CD14-positive monocyte (primary cell): Measurements from ENCODE around the gene DLGAP1. TPM values are rescaled to one million over a fixed set of nuclear protein-coding genes. Genes with fewer than 3 reads are reported as not detected.

Experiments
- DNase-seq, 3 donors: peaks; one replicate each; pipeline ENCODE4 v3.0.0-alpha.2; 2011 to 2022
- H2AFZ ChIP-seq: 2 replicates; pipeline ENCODE4 v1.6.0; 2012; ENCODE audit warnings: mild to moderate bottlenecking, low read depth, low read length, inconsistent platforms; ENCODE audit not compliant: insufficient read depth, poor library complexity, severe bottlenecking
- H3K27ac ChIP-seq, 2 donors: 1 replicate in 1 of 2; 2 replicates in 1 of 2; pipeline ENCODE4 v1.5.1; 2012 to 2013; ENCODE audit warnings: low read length in 2 of 2, control low read depth in 1 of 2, inconsistent platforms in 1 of 2, low read depth in 1 of 2, mild to moderate bottlenecking in 1 of 2
- H3K27me3 ChIP-seq, 2 donors: one replicate each; pipeline versions ENCODE4 v1.6.0 to v1.6.1; 2011 to 2013; ENCODE audit warnings: low read length in 2 of 2; ENCODE audit not compliant: control insufficient read depth in 2 of 2, insufficient read depth in 2 of 2
- H3K36me3 ChIP-seq, 2 donors: replicated peaks in 1 of 2; 1 replicate in 1 of 2; 2 replicates in 1 of 2; pipeline versions ENCODE4 v1.5.1 to v1.6.1; 2012 to 2013; ENCODE audit warnings: low read length in 2 of 2, control low read depth in 1 of 2, inconsistent platforms in 1 of 2, mild to moderate bottlenecking in 1 of 2; ENCODE audit not compliant: insufficient read depth in 2 of 2, control insufficient read depth in 1 of 2
- H3K4me1 ChIP-seq, 2 donors: 1 replicate in 1 of 2; 2 replicates in 1 of 2; pipeline versions ENCODE4 v1.5.1 to v1.6.1; 2012 to 2013; ENCODE audit warnings: low read length in 2 of 2, control low read depth in 1 of 2, inconsistent platforms in 1 of 2, mild to moderate bottlenecking in 1 of 2, moderate library complexity in 1 of 2; ENCODE audit not compliant: insufficient read depth in 2 of 2, control insufficient read depth in 1 of 2
- H3K4me2 ChIP-seq: replicated peaks from 2 replicates; pipeline ENCODE3; 2012; ENCODE audit warnings: low read length, moderate library complexity, mild to moderate bottlenecking; ENCODE audit not compliant: poor library complexity, severe bottlenecking; ENCODE audit errors: extremely low read depth
- H3K4me3 ChIP-seq, 3 experiments: fragments of 200-600 bp in 1 of 3; sonication (generic) in 1 of 3; replicated peaks in 1 of 3; 1 replicate in 2 of 3; 2 replicates in 1 of 3; pipeline ENCODE4 v1.5.1; 2011 to 2013; ENCODE audit warnings: low read length in 3 of 3, mild to moderate bottlenecking in 3 of 3, control low read depth in 2 of 3, low read depth in 2 of 3, inconsistent platforms in 1 of 3, moderate library complexity in 1 of 3
- H3K79me2 ChIP-seq: 2 replicates; pipeline ENCODE4 v1.6.0; 2012; ENCODE audit warnings: mild to moderate bottlenecking, control low read depth, inconsistent platforms, low read length, moderate library complexity; ENCODE audit not compliant: insufficient read depth
- H3K9ac ChIP-seq: 2 replicates; pipeline ENCODE4 v1.6.0; 2017; ENCODE audit warnings: low read length, mild to moderate bottlenecking; ENCODE audit not compliant: insufficient read depth, poor library complexity, severe bottlenecking
- H3K9me3 ChIP-seq, 2 donors: replicated peaks in 1 of 2; 1 replicate in 1 of 2; 2 replicates in 1 of 2; pipeline versions ENCODE4 v1.5.1 to v1.6.1; 2012 to 2013; ENCODE audit warnings: low read length in 2 of 2, control low read depth in 1 of 2; ENCODE audit not compliant: control insufficient read depth in 1 of 2, insufficient read depth in 1 of 2
- H4K20me1 ChIP-seq: 2 replicates; pipeline ENCODE4 v1.6.0; 2012; ENCODE audit warnings: mild to moderate bottlenecking, low read length, control low read depth, moderate library complexity; ENCODE audit not compliant: insufficient read depth
- H3K27ac Mint-ChIP-seq, 7 donors: one replicate each; pipeline ENCODE4 v1.8.0; 2020; ENCODE audit warnings: mild to moderate bottlenecking in 7 of 7, mixed read lengths in 7 of 7, moderate library complexity in 6 of 7, inconsistent platforms in 2 of 7
- H3K27me3 Mint-ChIP-seq, 3 donors: one replicate each; pipeline ENCODE4 v1.8.0; 2021 to 2022; ENCODE audit warnings: low read depth in 3 of 3, mild to moderate bottlenecking in 3 of 3, mixed read lengths in 3 of 3, moderate library complexity in 3 of 3, inconsistent platforms in 1 of 3
- H3K36me3 Mint-ChIP-seq, 2 donors: one replicate each; pipeline ENCODE4 v1.8.0; 2020; ENCODE audit warnings: mixed read lengths in 2 of 2, inconsistent platforms in 1 of 2, mild to moderate bottlenecking in 1 of 2
- H3K4me1 Mint-ChIP-seq: one replicate; pipeline ENCODE4 v1.8.0; 2020; ENCODE audit warnings: mild to moderate bottlenecking, mixed read lengths
- H3K4me3 Mint-ChIP-seq, 2 donors: one replicate each; pipeline ENCODE4 v1.8.0; 2020; ENCODE audit warnings: mild to moderate bottlenecking in 2 of 2, mixed read lengths in 2 of 2, moderate library complexity in 1 of 2
- H3K9me3 Mint-ChIP-seq, 7 donors: one replicate each; pipeline ENCODE4 v1.8.0; 2020 to 2022; ENCODE audit warnings: mixed read lengths in 7 of 7, mild to moderate bottlenecking in 6 of 7, moderate library complexity in 6 of 7, inconsistent platforms in 2 of 7
- CTCF ChIP-seq: fragments of 200-600 bp; IDR thresholded peaks from one replicate; pipeline ENCODE4 v1.8.0; 2022; ENCODE audit warnings: antibody characterized with exemption, mild to moderate bottlenecking
- WGBS: methylation state at CpG from one replicate; pipeline ENCODE4 v1.1.5; 2013; ENCODE audit warnings: missing lambda C conversion rate; ENCODE audit not compliant: insufficient coverage; 5-methylcytosine and 5-hydroxymethylcytosine counted together
- intact Hi-C, 2 donors: fragments of 100-400 bp; cut with micrococcal nuclease; formaldehyde crosslinking; loops; one replicate each; pipeline versions ENCODE4 v1.15.0 to v1.15.1; 2023
- polyA plus RNA-seq, 3 donors: library from polyadenylated mRNA; depleted of rRNA in 1 of 3; unstranded in 2 of 3; stranded (reverse) in 1 of 3; fragments of 300-500 nt in 2 of 3; fragments of >200 nt in 1 of 3; fragmentation: Illumina TruSeq in 2 of 3; gene quantifications; 1 replicate in 2 of 3; 2 replicates in 1 of 3; pipeline ENCODE4 v1.2.3, GENCODE V29; 2012 to 2021

Gene DLGAP1
- polyA plus RNA-seq, 3 donors = 0.09 to 0.42 TPM; not detected in 1

- Histone ChIP-seq H3K36me3 (no peaks in the 10 kb centered on the region), H3K27ac (no peak overlapping the region), H3K4me1 (peaks cover 43 to 51% of the 10 kb centered on the region in 2 donors), H3K4me2 (no peak overlapping the region), H2AFZ (no peak overlapping the region), H4K20me1 (no peaks in the 10 kb centered on the region), H3K4me3 (no peak overlapping the region), H3K27me3 (no peaks in the 10 kb centered on the region), H3K9ac (no peak overlapping the region), H3K9me3 (no peaks in the 10 kb centered on the region), H3K79me2 (no peaks in the 10 kb centered on the region)
- no peaks in the 10 kb centered on the region for H3K27me3 Mint-ChIP-seq
- WGBS = no CpG with 5 or more reads among the region's 2 CpGs
- no peaks in the 10 kb centered on the region for H3K9me3 Mint-ChIP-seq
- peak overlapping the region in 1 of 7 donors; percentile 41 for H3K27ac Mint-ChIP-seq
- H3K36me3 Mint-ChIP-seq = no peaks in the 10 kb centered on the region
- DNase-seq = peak; percentile 5 to 21 (median 17)
- TF ChIP-seq CTCF = no peak
- H3K4me1 Mint-ChIP-seq = peaks cover 47% of the 10 kb centered on the region
- H3K4me3 Mint-ChIP-seq = no peak overlapping the region
- intact Hi-C loops = loop anchor here (5.0 to 10.0 kb wide), 4 partner anchors 168 to 598 kb away; no protein-coding TSS in a partner anchor
Measured at GRCh38 chr18:3872641-3873040, 582.5 kb downstream of the DLGAP1 start.

- H3K27ac Mint-ChIP-seq = no peak overlapping the region
- WGBS = no CpG with 5 or more reads among the region's 2 CpGs
Measured at GRCh38 chr18:3871687-3872086, 583.4 kb downstream of the DLGAP1 start.

More at GRCh38 chr18:3871687-3872086, 583.4 kb downstream of the DLGAP1 start:
- no peak overlapping the region for H3K9ac ChIP-seq
- H2AFZ ChIP-seq = no peak overlapping the region
- no peaks in the 10 kb centered on the region for H3K27me3 ChIP-seq
- Mint-ChIP-seq H3K4me3 (no peak overlapping the region), H3K9me3 (no peaks in the 10 kb centered on the region), H3K36me3 (no peaks in the 10 kb centered on the region), H3K27me3 (peaks cover 0 to 1% (median 0%) of the 10 kb centered on the region in 3 donors), H3K4me1 (peaks cover 45% of the 10 kb centered on the region)
- intact Hi-C loops = loop anchor here (5.0 to 10.0 kb wide), 4 partner anchors 167 to 597 kb away; no protein-coding TSS in a partner anchor
- H3K27ac ChIP-seq = no peak overlapping the region
- no peak overlapping the region for H3K4me2 ChIP-seq
- H3K4me3 ChIP-seq = no peak overlapping the region
- DNase-seq = no peak
- H3K4me1 ChIP-seq = peaks cover 34 to 41% of the 10 kb centered on the region in 2 donors
- H3K9me3 ChIP-seq = no peaks in the 10 kb centered on the region
- H4K20me1 ChIP-seq = no peaks in the 10 kb centered on the region
- H3K79me2 ChIP-seq = no peaks in the 10 kb centered on the region
- H3K36me3 ChIP-seq = no peaks in the 10 kb centered on the region
- no peak for TF ChIP-seq CTCF
